ENCODE measurements around the gene MORC2.

Gene MORC2

GRCh38 chr22:30968015-30968923, at the start of gene MORC2:
Gene MORC2 (minus strand): TSS chr22:30968774. CDS start chr22:30967889, 885 bp downstream.
- no peak for TF ChIP-seq ZNF274 (IDR thresholded peaks at IDR 0.05; ENCODE audit: low read depth, low read length)
- H3K4me3 ChIP-seq (ENCODE audit: low read length), result peak within 1 kb of the TSS; percentile 100

- no peak overlapping the region for H3K4me3 ChIP-seq (ENCODE audit: low read length)
These were observed 37.0 kb upstream of the MORC2 start for GRCh38 chr22:31005535-31005934.

GRCh38 chr22:31001124-31001770, 32.7 kb upstream of the MORC2 start:
- no peak overlapping the region for H3K4me3 ChIP-seq (ENCODE audit: low read length)
- no peak for TF ChIP-seq ZNF274 (IDR thresholded peaks at IDR 0.05; ENCODE audit: low read depth, low read length)

More at GRCh38 chr22:31005535-31005934, 37.0 kb upstream of the MORC2 start:
- no peak for TF ChIP-seq ZNF274 (IDR thresholded peaks at IDR 0.05; ENCODE audit: low read depth, low read length)

DNA sequence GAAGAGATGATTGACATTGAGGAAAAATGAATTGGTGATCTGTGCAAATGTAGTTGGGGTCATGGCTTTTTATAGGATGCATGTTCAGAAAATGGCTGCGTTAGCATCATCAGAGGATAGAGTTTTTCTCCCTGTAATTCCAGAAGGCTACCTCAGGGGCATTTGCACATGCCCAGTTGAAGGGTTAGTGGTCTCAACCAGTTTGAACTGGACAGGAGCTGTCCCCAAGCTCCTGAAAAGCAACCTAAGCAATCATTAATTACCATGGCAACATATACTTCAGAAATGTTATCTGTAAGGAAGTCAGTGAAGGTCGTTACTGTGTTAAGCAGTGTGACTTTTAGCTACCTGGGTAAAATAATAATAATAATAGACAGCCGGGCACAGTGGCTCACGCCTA, 29.8 kb upstream of the MORC2 start:
- H3K4me3 ChIP-seq (ENCODE audit: low read length), result no peak overlapping the region
- TF ChIP-seq ZNF274 (IDR thresholded peaks at IDR 0.05; ENCODE audit: low read depth, low read length), result no peak

DNA sequence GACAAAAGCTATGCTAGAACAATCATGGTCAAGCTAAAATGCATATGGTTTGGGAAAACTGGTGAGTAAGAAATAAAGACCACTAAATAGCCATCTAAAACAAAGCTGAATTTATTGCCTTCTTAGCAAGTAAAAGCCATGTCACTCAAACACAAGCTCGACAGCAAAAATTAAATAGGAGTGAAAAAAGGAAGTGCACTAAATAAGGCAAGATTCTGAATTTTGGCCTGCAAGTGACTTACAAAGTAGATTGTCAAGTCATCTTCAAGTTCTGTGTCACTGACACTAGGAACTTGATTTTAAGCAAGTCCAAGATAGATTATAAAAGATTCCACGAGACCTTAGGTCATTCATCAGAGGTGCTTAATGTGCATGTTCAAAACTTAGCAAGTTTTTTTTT, 27.9 kb upstream of the MORC2 start:
- no peak for TF ChIP-seq ZNF274 (IDR thresholded peaks at IDR 0.05; ENCODE audit: low read depth, low read length)
- H3K4me3 ChIP-seq (ENCODE audit: low read length), result no peak overlapping the region

- TF ChIP-seq ZNF274 (IDR thresholded peaks at IDR 0.05; ENCODE audit: low read depth, low read length), result no peak
These were observed 26.4 kb upstream of the MORC2 start for GRCh38 chr22:30994960-30995359.

GRCh38 chr22:30992565-30992964, 24.0 kb upstream of the MORC2 start:
- no peak overlapping the region for H3K4me3 ChIP-seq (ENCODE audit: low read length)
- TF ChIP-seq ZNF274 (IDR thresholded peaks at IDR 0.05; ENCODE audit: low read depth, low read length), result no peak

More at GRCh38 chr22:30994960-30995359, 26.4 kb upstream of the MORC2 start:
- H3K4me3 ChIP-seq (ENCODE audit: low read length), result no peak overlapping the region

- no peak for TF ChIP-seq ZNF274 (IDR thresholded peaks at IDR 0.05; ENCODE audit: low read depth, low read length)
- H3K4me3 ChIP-seq (ENCODE audit: low read length), result no peak overlapping the region
These were observed 22.1 kb upstream of the MORC2 start for GRCh38 chr22:30990690-30991089.

- TF ChIP-seq ZNF274 (IDR thresholded peaks at IDR 0.05; ENCODE audit: low read depth, low read length), result no peak
- H3K4me3 ChIP-seq (ENCODE audit: low read length), result no peak overlapping the region
These were observed 20.9 kb upstream of the MORC2 start for GRCh38 chr22:30989474-30989873.

GRCh38 chr22:30985561-30986208, 17.1 kb upstream of the MORC2 start:
- no peak overlapping the region for H3K4me3 ChIP-seq (ENCODE audit: low read length)
- no peak for TF ChIP-seq ZNF274 (IDR thresholded peaks at IDR 0.05; ENCODE audit: low read depth, low read length)

GRCh38 chr22:30984317-30984716, 15.7 kb upstream of the MORC2 start:
- no peak for TF ChIP-seq ZNF274 (IDR thresholded peaks at IDR 0.05; ENCODE audit: low read depth, low read length)

GRCh38 chr22:30982512-30982911, 13.9 kb upstream of the MORC2 start:
- no peak overlapping the region for H3K4me3 ChIP-seq (ENCODE audit: low read length)
- TF ChIP-seq ZNF274 (IDR thresholded peaks at IDR 0.05; ENCODE audit: low read depth, low read length), result no peak

More at GRCh38 chr22:30984317-30984716, 15.7 kb upstream of the MORC2 start:
- H3K4me3 ChIP-seq (ENCODE audit: low read length), result no peak overlapping the region

GRCh38 chr22:30979932-30980331, 11.4 kb upstream of the MORC2 start:
- TF ChIP-seq ZNF274 (IDR thresholded peaks at IDR 0.05; ENCODE audit: low read depth, low read length), result no peak
- H3K4me3 ChIP-seq (ENCODE audit: low read length), result no peak overlapping the region

GRCh38 chr22:30978304-30978962, 9.9 kb upstream of the MORC2 start:
- no peak overlapping the region for H3K4me3 ChIP-seq (ENCODE audit: low read length)
- TF ChIP-seq ZNF274 (IDR thresholded peaks at IDR 0.05; ENCODE audit: low read depth, low read length), result no peak
